ENCODE results near the gene PBXIP1.
A peak's percentile ranks its signal among the peaks of the same experiment; 100 is the strongest.
"Not testable (repeated sequence)": the region's sequence is repeated elsewhere in the genome, so short reads cannot be mapped to it uniquely, and the experiment has no call there.

Gene PBXIP1

DNA sequence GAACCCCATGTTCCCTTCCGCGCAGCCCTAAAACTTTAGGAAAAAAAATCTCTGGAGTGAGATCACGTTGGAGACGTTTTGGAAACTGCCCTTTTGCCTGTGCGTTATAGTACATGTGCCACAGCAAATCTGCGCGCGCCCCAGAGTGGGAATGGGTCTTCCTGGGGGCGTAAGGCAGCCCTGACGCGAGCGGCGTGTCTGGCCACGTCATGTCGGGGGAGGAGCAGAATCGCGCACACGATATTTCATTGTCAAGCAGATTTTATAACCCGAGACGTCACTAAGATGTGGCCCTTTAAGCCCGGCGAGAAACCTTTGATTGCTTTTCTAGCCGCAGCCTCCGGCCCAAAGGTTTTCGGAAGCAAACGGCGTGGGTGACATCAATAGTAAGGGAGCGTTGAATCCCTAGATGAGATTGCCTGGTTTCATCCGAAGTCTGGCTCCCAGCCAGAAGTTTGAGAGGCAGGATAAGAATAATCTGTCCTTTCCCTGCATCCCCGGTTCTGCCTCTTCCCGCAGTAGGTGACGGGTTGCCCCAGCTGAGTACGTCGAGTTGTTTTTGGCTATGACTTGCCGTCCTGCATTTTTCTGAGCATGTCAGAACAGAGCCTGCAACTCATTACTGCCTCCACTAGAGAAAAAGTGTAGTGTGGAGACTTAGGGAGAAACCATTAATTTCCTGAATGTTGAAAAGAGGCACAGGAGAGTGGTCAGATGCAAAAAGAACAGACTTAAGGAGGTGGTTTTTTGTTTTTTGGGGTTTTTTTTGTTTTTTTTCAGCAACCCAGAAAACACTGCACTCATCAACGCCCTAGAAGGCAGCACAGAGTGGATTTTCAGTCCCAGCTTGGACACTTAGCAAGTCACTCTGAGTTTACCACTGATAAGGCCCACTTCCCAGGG is 18.6 kb downstream of the PBXIP1 start:
- DNase-seq (ENCODE audit: low read depth in 2 of 2), result peak; percentile 80 to 84

DNA sequence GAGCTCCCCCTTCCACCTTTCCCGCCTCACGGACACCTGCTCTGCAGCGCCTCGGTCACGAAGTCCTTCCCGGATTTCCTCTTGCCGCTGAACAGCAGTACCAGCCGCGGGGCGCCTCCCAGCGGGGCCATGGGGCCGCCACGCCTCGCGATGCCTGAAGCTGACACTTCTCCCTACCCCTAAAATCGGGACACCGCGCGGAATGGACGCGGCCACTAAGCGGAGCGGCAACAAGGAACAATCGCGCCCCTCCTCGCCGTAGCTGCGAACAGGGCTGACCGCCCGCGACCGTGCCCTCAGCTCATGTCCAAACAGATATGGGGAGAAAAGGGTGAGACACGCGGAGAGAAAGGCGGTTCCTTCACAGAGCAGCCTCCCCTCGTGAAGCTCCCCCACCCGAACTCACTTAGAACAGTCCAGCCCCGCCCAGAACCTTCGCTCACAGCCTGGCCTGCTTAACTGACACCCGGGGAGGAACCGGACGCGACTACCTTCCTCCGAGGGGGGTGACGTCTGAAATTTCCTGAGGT is 19.3 kb downstream of the PBXIP1 start, which contains the start of gene PMVK:
Gene PMVK (minus strand): TSS at position 165 of the 530 bp plus-strand sequence. CDS start 34 bp downstream, at position 131.
- DNase-seq (ENCODE audit: low read depth in 2 of 2), result peak; percentile 90 to 93

DNA sequence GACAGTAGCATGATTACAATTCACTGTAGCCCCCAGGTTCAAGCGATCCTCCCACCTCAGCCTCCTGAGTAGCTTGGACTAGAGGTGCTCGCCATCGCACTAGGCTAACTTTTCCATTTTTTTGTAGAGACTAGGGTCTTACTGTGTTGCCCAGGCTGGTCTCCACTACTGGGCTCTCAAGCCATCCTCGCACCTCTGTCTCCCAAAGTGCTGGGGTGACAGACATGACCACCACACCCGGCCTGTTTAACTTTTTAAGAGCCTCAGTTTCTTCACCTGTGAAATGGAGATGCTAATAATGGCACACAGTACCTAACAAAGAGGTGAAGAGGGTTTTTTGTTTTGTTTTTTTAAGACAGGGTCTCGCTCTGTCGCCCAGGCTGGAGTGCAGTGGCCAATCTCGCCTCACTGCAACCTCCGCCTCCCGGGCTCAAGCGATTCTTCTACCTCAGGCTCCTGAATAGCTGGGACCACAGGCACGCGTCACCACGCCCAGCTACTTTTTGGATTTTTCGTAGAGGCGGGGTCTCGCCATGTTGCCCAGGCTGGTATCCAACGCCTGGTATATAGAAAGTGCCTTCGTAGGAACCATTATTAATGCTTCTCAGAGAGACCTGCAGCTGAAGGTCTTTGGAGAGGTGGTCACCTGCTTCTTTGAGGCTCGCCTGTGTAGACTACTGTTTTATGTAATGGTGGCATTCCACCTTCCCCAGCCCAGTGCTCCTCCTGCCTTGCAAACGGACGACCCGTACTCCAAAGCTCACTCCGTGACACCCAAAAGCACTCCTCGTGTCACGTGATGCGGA is 19.9 kb downstream of the PBXIP1 start:
- no peak for DNase-seq (ENCODE audit: low read depth in 2 of 2)

DNA sequence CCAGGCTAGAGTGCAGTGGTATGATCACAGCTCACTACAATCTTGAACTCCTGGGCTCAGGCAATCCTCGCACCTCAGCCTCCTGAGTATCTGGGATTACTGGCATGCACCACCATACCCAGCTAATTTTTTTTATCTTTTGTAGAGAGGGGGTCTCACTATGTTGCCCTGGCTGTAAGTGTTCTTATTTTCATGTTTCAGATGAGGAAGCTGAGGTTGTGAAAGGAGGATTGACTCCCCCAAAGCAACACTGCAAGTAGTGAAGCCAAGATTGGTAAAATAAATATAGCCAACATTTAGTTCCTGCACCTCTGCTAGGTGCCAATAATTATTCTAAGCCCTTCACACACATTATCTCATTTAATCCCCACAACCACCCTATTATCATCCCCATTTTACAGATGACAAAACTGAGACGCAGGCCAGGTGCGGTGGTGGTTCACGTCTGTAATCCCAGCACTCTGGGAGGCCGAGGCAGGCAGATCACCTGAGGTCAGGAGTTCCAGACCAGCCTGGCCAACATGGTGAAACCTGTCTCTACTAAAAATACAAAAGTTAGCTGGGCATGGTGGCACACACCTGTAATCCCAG is 21.4 kb downstream of the PBXIP1 start:
- no peak for DNase-seq (ENCODE audit: low read depth in 2 of 2)

DNA sequence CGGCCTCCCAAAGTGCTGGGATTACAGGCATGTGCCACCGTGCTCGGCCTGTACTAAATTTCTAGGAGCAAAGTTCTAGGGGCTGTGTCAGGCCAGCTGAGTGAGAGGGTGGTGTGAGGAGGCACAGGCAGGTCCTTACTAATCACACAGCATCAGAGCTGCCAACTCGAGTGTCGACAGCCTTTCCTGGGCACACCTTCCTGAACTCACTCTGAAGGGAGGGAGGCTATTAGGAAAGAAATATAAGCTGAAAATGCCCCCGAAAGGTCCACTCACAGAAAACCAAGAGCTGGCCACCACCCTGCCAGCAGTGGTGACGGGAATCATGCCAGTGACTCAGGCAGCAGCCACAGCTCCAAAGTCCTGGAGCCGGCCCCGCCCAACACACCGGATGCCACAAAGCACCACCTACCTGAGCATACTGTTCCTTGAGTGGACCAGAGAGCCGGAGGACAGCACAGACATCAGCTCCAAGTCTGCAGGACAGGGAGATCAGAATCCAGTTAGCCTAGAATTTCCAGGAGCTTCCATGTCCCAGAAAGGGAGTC is 23.9 kb downstream of the PBXIP1 start:
- DNase-seq (ENCODE audit: low read depth in 2 of 2), result no peak

DNA sequence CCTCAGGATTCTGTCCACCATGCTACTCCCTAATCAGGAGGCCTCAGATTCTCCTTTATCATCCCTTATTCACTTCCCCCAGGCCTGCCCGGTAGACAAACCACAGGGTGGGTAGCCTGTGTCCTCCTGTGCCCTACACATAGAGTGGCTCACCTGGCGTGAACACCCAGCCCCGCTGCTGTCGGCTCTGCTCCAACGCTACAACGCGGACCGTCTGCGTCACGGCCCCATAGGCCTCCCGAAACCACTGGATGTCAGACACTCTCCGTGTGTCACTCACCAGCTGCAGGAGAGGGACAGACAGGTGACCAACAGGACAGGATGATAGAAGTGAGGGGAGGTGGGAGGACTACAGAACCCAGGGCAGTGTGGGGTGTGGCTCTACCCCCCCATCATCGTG is 29.7 kb downstream of the PBXIP1 start:
- DNase-seq (ENCODE audit: low read depth in 2 of 2), result no peak

DNA sequence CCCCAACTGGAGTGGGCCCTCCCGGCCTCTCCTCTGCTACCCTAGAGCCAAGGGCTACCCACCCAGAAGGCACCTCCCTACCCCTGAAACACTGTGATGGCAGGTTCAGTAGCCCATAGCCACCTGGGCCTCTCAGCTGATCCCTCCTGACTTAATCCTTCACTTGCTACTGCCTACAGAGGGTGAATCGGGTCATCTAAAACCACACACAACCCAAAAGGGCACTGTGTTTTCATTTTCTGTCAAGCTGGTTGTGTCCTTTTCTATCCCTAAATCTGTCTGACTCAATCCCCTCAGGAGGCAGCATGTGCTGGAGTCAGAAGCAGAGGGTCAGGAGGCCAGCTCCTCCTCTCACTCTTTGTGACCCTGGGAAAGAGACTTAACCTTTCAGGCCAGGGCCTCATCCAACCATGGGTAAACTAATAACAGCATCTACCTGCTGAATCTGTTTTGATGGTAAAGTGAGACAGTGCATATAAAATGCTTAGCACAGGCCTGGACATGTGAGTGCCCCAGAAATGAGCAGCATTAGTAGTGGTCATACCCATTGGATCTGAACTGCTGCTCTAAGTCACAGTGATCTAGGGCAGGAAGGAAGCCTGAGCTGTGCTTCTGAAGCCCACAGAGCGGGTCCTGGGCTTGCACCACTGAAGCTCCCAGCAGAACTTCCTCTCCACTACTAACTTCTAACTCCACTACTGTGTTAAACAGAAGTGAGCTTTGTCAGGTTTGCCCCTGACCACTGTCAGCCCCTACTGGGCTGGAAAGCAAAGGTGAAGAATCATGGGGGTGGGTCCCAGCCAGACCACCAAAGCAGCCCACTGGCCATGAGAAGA is 30.3 kb downstream of the PBXIP1 start:
- DNase-seq (ENCODE audit: low read depth in 2 of 2), result no peak

DNA sequence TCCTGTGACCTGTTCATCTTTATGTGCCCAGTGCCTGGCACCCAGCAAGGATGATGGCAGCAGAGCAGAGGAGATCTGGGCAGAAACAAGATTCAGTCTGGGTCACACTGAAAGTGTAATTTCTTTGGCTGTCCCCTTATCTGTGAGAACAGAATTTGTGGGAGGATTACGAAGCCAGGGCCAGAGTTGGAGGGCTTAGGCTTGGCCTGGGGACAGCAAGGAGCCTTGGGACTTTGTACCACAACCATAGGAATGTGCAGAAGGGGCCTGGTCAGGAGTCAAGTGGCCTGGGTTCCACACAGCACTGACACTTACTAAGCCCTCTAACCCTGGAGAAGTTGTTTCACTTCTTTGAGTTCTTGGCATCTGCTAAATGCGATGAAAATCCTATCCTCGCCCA is 32.2 kb downstream of the PBXIP1 start:
- no peak for DNase-seq (ENCODE audit: low read depth in 2 of 2)

DNA sequence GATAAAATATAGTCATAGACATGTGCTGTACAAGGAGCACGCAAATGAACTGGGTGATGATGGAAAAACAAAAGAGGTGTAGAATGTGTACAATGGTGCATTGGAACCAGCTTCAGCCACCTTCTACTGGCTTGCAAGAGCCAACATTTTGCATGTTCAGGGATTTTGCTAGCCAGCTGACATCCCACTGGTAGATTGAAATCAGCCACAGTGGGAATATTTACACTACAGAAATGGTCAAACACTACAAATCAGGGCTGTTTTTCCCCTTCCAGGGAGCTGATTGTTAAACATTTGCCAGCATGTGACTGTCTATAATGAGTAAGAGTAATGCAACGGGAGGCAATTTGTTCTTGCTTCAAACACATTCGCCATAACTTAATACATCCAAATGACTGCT is 42.6 kb downstream of the PBXIP1 start:
- DNase-seq (ENCODE audit: low read depth in 2 of 2), result no peak

DNA sequence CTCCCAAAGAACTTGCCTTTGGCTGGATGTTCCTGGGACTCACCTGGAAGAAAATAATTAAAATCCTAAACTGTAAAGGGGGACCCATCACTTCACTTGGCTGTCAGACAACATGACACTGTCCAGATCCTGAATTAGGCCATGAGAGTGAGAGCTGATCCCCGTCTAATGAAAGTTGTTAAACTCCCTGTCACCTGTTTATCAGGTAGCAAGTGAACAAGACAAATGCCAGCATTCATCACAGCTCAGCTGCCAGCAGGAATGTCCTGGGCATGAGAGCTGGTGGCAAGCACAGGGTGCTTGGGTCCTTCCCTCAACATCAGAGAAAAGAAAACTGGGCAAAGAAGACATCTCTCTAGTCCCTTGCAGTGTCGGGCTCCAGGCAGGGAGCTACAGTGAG is 43.1 kb downstream of the PBXIP1 start:
- no peak for DNase-seq (ENCODE audit: low read depth in 2 of 2)

DNA sequence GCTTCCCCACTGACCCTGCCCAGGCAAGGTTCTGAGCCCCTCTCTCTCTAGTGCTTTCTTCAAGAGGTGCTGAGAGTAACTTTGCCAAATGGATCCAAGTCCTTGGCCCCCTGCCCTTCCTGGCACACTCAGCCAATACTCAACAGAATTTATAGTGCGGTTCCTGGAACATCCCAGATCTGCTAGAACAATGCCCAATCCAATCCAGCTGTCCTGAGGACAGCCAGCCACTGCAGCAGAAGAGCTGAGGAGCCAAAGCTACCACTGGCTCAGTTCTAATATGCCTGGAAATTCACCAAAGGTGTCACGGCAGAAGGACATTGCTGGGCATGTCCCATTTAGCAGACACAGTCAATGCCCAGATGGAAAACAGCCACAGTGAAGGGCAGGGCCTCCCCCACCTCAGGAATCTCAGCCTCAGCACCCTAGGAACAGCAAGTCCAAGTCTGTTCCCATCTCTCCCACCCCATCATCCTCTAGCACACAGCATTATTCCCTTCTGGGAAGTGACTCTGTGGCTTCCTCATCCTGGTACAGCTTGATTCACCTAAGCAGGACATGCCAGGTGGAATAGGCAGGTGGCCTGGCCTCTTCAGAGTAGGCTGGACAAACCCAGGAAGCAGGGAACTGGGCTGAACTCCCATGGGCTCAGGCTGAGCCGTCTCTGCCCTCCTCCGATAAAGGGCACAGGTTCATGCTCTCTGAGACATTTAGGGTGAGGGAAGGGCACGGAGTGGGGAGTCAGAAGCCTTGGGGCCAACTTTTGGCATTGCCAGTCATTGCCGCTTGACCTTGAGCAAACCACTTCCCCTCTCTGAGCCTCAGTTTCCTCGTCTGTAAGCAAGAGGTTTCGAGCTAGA is 44.0 kb downstream of the PBXIP1 start:
- DNase-seq (ENCODE audit: low read depth in 2 of 2), result no peak

DNA sequence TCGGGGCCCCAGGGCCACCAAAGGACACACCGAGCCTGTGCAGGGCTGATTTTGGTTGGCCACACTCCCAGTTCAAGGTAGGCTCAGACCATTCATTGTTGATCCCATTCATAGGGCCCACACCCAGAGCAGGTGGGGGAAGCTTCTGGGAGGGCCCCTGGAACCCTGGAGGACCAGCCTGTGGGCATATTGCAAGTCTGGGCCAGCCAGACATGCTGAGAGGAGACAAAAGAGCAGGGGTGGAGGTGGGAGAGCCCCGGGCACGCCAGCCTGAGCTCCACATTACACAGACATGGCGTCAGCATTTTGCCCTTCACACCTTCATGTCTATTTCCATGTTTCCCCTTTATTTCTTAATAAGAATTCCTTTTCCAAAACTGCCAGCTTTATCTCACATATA is 45.0 kb downstream of the PBXIP1 start:
- no peak for DNase-seq (ENCODE audit: low read depth in 2 of 2)

DNA sequence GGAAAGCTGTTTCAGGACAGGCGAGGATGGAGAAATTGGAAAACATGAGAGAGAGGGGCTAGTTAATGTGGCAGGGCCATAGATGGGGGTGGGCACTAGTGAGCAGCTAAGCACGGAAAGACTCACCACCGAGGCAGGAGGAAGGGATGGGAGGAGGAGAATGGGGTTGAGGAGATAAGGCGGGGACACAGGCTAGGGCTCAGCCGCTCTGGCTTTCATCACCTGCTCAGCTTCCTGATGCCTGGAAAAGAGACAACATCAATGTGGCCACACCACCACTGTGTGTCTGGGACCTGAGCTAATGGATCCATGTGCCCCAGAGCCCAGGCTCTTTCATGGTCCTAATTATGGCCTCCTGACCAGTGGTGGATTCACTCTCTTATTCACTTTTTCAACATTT is 47.0 kb downstream of the PBXIP1 start:
- DNase-seq (ENCODE audit: low read depth in 2 of 2), result no peak

DNA sequence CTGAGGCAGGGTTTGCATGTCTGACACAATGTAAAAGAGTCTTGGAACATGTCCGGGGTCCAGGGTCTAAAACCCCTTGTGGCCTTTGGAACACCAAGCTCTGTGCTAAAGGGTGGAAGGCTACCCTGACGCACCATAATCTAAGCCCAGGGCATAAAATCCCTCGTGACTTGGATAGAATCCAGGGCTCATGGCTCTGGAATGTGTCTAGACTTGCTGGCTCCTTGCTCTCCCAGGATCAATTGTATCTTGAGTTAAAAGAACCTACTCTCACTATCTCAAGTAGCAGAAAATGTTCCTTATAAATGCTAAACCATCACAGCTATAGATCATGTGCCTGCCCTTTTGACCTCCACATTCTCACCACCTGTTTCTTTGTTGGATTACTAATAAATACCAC is 47.8 kb downstream of the PBXIP1 start:
- DNase-seq (ENCODE audit: low read depth in 2 of 2), result not testable (repeated sequence)

DNA sequence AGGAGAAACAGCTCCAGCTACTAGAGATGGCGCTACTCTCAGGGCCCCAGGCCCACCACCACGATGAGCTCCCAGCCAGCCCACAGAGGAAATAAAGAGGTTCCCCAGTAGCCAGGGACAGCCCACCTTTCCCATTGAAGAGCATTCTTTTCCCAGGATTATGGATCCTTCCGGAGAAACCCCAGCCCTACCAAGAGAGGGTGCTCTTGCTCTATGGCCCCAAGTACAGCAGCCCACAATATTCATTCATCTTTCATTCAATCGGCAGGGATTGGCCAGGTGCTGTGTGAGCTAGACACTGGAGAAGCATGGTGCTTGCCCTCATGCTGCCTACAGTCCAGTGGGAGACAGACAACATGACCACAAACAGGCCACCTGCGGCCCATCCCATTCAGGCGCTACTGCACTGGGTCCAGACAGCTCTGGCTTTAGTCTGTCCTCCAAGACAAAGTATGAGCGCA is 49.2 kb downstream of the PBXIP1 start:
- DNase-seq (ENCODE audit: low read depth in 2 of 2), result no peak

DNA sequence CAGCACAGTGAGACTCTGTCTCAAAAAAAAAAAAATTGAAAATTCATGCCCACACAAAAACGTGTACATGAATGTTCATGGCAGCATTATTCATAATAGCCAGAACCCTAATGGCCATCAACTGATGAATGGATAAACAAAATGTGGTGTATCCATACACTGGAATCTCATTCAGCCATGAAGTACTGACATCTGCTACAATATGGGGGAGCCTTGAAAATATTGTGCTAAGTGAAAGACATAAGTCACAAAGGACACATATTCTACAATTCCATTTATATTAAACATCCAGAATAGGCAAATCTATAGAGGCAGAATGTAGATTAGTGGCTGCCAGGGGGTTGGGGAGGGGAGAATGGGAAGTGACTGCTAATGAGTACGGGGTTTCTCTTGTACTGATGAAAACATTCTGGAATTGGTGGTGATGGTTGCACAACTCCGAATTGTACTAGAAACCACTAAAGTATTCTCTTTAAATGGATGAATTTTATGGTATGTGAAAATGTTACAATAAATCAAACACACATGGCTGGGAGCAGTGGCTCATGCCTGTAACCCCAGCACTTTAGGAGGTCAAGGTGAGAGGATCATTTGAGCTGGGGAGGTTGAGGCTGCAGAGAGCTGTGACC is 52.8 kb downstream of the PBXIP1 start:
- DNase-seq (ENCODE audit: low read depth in 2 of 2), result no peak

DNA sequence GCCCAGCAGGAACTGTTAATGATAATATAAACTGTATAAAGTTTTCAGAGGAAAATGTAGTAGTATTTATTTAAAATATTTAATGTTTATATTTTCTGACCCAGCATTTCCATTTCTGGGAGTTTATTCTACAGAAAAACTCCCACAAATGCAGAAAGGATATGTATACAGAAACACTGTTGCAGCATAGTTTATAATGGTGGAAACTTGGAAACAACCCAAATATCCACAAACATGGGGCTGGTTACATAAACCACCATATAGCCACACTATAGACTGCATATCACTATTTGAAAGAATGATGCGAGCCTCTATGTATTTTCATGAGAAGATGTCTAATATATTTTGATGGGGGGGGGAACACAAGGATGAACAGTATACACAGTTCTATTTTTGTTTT is 54.3 kb downstream of the PBXIP1 start:
- no peak for DNase-seq (ENCODE audit: low read depth in 2 of 2)

DNA sequence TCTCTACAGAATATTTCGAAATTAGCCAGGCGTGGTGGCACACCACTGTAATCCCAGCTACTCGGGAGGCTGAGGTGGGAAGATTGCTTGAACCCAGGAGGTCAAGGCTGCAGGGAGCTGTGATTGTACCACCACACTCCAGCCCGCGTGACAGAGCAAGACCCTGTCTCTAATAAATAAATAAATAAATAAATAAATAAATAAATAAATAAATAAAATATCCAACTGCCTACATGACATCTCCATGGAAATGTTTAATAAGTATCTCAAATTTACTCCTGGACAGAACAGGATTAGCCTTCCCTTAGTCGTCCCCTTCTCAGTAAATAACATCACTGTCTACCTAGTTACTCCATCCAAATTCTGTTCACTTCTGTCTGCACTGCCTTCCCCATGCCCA is 56.9 kb downstream of the PBXIP1 start:
- DNase-seq (ENCODE audit: low read depth in 2 of 2), result no peak

DNA sequence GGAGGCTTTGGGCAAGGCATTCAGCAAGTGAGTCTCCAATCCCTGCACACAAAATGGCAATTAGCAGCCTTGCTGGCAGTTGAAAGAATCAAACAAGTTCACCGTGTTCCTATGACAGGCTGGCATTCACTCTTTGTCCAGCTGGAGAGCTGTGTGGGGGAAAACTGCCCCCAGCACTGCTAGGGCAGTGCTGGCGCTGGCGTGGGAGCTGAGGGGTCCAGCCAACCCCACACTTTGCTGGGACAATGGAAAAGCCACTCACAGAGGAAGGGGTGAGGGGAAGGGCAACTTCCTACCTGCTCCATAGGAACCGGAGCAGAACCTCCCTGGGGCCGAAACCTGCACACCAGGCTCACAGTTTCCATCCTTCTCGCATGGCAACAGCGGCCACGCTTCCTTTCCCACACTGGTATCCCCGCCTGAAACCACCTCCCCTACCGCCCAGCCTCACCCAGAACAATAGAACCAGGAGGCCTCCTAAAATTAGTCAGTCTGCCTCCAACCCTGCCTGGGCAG is 59.1 kb downstream of the PBXIP1 start:
- no peak for DNase-seq (ENCODE audit: low read depth in 2 of 2)
